HG03103 (cell line): ENCODE results near the gene C5orf34.
"Not testable (repeated sequence)": the region's sequence is repeated elsewhere in the genome, so short reads cannot be mapped to it uniquely, and the experiment has no call there.

ENCODE experiments used
- ATAC-seq: cut with Tn5 transposase; IDR thresholded peaks from one replicate; pipeline ENCODE4 v1.9.1; 2021; ENCODE audit warnings: low read depth; ENCODE audit not compliant: unreplicated experiment

Gene C5orf34

DNA sequence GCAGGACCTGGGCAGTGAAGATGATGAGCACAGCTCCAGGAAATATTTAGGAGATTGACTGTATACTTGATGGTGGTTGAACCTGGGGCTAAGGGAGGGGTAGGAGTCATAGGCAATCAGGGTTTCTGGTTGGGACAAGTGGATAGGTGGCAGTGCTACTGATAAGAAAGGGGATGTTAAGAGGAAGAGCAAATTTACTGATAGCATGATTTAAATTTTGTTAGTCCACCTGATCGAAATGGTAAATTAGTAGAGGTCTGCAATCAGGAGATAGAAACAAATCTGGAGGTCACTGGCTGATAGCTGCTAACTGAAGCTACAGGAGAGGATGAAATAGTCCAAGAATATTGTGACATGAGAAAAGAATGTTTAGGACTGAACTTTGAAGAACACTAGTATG, 5.7 kb upstream of the C5orf34 start:
- no peak for ATAC-seq

DNA sequence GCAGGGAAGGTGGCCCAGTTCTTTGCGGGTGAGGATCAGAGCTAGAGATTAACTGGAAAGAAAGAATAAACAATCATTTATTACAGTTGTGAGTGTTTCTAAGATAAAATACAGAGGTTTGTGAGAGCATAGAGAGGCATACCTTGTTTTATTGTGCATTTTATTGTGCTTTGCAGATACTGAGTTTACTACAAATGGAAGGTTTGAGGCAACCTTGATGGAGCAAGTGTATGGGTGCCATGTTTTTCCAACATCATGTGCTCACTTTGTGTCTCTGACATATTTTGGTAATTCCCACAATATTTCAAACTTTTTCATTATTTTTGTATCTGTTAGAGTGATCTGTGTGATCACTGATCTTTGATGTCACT, 715 bp upstream of the C5orf34 start:
- no peak for ATAC-seq

DNA sequence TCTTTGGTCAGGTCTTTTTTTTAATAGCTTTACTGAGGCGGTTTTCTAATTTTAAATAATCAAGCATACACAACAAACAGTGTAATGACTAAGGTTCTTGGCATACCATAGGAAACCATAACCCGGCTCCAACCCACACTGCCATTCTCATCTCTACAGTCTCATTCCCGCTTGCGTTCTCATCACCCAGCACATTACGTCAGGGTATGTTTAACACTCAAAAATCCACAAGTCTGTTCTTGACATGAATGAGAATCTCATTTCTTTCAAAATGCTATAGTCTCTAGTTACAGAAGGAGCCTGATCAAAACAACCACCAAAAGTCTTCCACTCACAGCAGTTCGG, 505 bp downstream of the C5orf34 start:
- ATAC-seq = peak; percentile 14

DNA sequence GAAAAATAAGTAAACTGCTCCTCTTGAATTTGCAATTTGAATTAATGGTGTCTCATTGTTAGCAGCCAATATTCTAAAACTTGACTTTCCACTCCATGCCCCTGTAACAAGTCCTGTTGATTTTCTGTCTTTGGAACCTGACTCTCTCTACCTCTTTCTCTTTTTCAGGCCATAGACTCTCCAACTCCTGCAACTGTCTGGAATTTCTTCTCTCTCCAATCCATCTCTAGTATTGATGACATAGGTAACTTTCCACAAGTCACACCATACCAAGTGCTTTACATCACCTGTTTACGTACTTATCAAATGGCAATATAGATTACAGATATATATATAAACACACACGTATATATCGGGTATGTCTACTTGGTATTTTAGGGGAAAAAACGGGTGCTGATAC, 923 bp downstream of the C5orf34 start:
- no peak for ATAC-seq

DNA sequence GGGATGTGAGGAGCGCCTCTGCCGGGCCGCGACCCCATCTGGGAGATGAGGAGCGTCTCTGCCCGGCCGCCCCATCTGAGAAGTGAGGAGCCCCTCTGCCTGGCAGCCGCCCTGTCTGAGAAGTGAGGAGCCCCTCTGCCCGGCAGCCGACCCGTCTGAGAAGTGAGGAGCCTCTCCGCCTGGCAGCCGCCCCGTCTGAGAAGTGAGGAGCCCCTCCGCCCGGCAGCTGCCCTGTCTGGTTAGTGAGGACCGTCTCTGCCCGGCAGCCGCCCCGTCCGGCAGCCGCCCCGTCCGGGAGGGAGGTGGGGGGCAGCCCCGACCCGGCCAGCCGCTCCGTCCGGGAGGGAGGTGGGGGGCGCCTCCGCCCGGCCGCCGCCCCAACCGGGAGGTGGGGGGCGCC, 3.9 kb downstream of the C5orf34 start:
- ATAC-seq = not testable (repeated sequence)

DNA sequence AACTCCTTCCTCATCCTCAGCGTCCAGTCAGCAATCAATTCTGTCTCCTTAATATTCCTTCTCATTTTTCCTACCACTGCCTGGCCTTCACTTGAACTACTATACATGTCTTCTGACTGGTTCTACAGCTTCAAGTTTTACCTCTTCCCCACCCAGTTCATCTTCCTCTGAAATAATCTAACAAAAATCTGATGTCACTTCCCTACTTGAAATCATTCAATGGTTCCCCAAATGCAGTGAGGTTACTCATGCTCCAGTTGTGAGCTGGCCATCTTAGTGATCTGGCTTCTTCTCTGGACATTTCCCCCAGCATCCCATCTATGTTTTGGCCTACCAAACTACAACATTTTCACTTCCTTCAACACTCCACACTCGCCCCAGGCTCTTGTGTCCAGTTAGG, 16.4 kb downstream of the C5orf34 start:
- no peak for ATAC-seq

DNA sequence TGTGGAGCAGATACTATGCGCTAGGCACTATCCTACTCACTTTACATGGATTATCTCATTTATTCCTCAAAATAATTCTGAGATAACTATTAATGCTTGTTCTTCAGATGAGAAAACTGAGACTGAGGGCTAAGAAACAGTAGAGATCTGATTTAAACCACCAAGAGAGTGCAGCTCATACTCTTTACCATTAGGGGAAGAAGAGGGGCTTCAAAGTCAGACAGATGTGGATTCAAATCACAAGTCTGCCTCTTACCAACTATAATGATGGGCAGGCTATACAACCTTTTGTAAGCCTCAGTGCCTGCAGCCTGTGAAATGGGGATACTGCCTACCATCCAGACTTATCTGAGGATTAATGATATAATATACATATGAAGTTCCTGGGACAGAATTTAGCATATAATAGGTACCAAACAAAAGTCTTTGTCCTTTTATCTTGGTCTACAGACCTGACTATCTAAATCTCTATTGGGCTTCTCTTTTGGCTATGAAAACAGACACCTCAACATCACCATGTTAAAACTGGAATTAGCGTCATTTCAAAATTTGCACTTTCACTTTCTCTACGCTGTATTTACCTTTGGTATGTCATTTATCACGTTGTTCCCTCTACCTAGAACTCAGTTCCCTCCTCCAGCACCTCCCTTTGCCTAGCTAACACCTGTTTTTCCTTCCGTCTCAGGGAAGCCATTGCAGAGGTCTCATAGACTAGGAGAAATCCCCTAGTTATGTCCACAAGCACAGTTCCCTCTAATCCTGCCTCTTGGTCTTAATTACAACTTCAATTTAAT, 17.4 kb downstream of the C5orf34 start:
- ATAC-seq = no peak

DNA sequence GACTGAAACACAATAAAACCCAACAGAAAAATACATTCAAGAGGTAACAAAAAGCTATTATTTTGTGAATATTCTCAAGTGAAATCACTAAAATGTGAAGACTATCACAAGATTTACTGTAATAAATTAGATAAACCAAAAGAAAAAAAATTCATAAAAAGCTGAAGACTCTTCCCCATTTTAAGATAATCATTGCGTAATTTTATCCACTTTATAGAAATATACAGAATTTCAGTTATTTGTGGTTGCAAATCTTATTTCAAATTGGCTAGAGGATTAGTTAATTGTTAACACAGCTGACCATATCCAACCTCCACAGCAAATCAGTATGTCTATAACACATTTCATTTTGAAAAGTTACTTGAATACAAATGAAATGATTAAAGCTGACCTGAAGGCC, 23.6 kb downstream of the C5orf34 start:
- ATAC-seq = no peak

DNA sequence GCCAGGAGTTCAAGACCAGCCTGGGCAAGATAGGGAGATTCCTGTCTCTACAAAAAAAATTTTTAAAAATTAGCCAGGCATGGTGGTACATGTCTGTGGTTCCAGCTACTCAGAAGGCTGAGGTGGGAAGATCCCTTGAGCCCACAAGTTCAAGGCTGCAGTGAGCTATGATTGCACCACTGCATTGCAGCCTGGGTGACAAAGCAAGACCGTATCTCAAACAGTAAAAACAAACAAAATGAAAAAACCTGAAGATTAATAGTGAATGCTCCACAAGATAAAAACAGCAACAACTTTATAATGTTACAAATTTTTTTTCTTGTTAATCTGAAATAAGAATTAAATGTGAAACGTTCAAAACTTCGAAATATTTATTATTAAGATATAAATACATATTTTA, 28.6 kb downstream of the C5orf34 start:
- no peak for ATAC-seq

DNA sequence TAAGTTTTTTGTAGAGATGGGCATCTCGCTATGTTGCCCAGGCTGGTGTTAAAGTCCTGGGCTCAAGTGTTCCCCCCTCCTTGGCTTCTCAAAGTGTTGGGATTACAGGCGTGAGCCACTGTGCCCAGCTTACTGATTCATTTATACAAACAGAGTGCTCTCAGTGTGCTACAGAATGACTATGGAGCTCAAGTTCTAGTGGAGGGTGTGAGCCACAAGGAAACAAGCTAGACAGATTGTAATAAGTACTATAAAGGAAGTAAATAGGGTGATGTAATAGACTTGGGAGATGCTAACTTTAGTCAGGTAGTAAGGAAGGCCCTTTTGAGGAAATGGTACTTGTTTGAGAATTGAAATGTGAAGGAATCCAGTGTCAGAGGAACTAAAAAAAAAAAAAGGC, 29.5 kb downstream of the C5orf34 start:
- no peak for ATAC-seq

DNA sequence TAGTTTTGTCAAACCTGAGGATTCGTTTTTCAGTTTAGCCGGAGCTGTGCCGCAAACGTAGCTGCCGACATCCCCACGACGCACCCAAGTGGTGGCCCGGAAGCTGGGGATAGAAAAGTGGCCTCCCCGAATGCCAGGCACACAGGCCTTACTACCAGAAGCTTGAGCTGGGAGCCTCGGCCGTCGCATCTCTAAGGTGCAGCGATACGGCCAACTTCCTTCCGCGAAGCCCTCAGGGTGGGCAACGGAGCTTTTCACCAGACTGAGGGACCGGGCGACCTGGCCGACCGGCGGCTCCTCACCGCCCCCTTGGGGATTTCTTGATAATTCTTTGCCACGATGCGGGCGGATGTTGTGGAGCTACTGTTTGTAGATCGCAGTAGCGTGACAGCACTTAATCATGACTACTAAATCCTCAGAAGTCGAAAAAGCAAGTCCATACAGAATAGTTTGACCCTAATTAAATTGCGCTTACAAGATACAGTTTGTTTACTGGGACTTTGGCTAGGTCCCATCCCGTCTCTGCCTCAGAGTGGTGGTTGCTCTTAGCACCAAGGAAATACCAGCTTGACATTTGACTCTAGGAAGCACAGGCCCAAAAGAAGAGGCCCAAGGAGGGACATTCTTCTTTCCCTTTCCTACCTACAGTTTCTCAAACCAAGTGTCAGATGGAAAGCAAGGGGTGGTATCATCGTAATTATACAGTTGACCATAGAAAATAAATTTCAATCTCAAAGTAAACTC, 30.7 kb downstream of the C5orf34 start:
- ATAC-seq = peak; percentile 55

DNA sequence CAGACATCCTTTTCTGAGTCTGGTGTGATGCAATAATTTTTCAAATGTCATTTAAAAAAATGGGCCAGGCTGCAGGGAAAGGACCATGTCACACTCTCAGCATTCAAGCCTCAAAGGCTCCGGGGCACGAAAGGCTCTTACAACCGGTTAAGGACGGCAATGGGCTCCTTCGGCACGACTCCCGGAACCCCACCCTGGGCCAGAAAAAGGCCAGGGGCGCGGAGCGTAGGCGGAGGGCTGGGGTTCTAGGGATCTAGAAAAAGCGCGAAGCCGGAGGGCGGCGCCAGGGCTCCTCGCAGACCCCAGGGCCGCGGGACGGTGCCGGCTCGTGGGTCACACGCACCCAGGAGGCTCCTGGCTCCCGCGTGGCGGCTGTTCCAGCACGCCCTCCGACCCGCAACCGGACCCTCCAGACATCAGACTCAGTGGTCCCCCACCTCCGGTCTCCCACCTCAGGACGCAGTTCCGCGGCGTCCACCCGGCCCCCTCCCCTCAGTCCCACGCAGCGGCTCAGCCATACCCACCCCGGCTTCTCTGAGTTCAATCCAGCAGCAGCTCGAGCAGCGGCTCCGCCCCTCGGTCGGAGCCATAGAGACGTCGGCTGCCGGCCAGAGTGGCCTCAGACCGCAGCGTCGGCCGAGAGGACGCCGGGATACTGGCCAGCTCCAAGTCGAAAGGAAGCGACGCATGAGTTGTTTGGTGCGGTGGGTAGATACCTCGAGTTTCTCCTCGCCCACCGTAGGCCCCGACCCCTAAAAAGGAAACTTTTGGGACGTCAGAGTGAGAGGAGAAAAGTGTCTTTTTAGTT, 31.4 kb downstream of the C5orf34 start, which contains the start of gene TMEM267:
Gene TMEM267 (minus strand): TSS at position 568 of the 808 bp plus-strand sequence. CDS start 29,896 bp downstream, outside the sequence.
- ATAC-seq = peak; percentile 87

DNA sequence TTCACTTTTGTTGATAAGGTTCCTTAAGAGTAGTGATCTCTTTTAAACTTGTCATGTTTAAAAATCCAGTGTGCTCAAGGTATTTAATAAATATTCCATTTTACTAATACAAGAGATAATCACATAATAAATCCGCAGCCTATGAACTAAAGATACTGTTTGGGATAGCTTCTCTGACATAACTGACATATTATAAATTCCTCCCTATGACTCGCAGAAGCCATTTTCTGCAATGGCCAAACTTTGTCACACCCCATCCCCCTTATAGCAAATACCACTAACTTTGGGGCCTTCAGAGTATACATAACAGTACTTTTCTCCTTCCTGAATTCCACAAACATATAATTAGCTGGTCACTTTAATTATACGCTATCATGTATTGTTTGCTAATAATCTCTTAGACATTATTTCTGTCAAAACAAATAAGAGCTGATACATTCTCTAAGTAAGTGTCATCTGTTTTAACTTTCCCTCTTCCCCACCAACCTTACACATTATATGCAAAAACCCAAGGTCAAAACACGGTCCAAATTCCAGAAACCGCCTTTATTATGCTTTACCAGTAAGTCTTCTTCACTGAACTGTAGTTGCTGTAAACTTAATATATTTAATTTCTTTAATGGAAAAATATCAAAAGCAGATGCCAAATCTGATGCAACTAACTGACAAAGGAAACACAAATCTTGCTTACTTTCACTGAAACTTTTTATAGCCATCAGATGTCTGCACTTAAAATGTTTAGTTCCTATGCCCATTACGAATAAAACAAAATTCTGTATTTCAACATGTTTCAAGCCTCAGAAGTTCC, 32.3 kb downstream of the C5orf34 start:
- no peak for ATAC-seq

DNA sequence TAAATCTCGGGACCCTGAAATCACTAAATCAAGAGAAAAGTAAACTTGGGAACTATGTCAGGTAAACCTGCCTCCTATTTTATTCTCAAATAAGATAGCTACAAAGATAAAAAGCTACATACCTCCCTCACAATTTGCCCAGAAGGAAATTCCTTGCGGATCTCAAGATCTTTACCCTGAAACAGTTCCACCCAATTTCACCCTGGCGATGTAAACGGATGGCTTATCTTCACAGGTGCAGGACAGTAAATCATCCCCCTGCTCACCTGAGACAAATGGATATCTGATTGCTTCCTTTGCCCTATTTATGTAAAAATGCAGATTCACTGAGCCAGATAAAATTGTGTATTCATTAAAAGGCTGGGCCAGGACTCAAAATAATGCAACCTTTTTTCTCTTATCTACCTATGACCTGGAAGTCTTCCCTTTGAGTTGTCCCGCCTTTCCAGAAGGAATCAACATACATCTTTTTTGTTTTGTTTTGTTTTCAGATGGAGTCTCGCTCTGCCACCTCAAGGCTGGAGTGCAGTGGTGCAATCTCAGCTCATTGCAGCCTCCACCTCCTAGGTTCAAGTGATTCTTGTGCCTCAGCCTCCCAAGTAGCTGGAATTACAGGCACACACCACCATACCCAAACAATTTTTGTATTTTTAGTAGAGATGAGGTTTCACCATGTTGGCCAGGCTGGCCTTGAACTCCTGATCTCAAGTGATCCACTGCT, 45.1 kb downstream of the C5orf34 start:
- no peak for ATAC-seq

DNA sequence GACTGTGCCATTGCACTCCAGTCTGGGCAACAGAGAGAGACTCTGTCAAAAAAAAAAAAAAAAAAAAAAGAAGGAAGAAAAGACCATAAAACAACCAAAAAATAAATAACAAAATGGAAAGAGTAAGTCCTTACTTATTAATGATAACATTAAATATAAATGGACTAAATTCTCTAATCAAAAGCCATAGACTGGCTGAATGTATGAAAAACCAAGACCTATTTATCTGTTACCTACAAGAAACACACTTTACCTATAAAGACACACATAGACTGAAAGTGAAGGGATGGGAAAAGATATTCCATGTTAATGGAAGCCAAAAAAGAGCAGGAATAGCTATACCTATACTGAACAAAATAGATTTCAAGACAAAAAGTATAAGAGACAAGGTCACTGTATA, 47.8 kb downstream of the C5orf34 start:
- no peak for ATAC-seq

DNA sequence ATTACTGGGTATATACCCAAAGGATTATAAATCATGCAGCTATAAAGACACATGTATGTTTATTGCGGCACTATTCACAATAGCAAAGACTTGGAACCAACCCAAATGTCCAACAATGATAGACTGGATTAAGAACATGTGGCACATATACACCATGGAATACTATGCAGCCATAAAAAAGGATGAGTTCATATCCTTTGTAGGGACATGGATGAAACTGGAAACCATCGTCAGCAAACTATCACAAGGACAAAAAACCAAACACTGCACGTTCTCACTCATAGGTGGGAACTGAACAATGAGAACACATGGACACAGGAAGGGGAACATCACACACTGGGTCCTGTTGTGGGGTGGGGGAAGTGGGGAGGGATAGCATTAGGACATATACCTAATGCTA, 49.5 kb downstream of the C5orf34 start:
- ATAC-seq = not testable (repeated sequence)

DNA sequence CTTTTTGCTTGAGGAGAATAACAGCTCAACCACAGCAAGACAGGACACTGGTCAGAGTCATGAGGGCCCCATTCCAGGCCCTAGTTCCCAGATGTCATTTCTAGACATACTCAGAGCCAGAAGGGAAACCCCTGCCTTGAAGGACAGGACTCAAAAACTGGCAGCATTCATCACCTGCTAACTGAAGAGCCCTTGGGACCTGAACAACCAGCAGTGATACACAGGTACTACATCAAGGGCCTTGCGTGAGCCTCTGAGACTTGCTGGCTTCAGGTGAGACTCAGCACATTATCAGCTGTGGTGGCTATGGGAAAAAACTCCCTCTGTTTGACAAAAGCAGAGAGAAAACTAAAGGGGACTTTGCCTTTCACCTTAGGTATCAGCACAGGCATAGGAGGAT, 53.9 kb downstream of the C5orf34 start:
- no peak for ATAC-seq

DNA sequence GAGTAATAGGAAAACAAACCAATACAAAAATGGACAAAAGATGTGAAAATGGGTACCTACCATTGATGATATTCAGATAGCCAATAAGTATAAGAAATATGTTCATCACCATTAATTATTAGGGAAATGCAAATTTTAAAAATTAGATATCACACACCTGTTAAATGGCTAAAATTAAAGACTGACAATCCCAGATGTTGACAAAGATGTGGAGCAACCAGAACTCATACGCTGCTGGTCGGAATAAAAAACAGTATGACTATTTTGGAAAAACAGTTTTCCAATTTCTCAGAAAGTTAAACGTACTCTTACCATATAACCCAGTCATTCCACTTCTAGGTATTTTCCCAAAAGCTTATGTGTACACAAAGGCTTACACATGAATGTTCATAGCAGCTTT, 58.4 kb downstream of the C5orf34 start:
- no peak for ATAC-seq

DNA sequence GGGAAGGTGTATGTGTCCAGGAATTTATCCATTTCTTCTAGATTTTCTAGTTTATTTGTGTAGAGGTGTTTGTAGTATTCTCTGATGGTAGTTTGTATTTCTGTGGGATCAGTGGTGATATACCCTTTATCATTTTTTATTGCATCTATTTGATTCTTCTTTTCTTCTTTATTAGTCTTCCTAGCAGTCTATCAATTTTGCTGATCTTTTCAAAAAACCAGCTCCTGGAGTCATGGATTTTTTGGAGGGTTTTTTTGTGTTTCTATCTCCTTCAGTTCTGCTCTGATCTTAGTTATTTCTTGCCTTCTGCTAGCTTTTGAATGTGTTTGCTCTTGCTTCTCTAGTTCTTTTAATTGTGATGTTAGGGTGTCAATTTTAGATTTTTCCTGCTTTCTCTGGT, 73.4 kb downstream of the C5orf34 start:
- not testable (repeated sequence) for ATAC-seq
